ENCODE results near the gene VSIG10. TPM values are rescaled to one million over a fixed set of nuclear protein-coding genes. Genes with fewer than 3 reads are reported as not detected.
A peak's percentile ranks its signal among the peaks of the same experiment; 100 is the strongest.

The VSIG10 gene
- total RNA-seq, 1 donor from 2014 or later = 2.4 TPM

DNA sequence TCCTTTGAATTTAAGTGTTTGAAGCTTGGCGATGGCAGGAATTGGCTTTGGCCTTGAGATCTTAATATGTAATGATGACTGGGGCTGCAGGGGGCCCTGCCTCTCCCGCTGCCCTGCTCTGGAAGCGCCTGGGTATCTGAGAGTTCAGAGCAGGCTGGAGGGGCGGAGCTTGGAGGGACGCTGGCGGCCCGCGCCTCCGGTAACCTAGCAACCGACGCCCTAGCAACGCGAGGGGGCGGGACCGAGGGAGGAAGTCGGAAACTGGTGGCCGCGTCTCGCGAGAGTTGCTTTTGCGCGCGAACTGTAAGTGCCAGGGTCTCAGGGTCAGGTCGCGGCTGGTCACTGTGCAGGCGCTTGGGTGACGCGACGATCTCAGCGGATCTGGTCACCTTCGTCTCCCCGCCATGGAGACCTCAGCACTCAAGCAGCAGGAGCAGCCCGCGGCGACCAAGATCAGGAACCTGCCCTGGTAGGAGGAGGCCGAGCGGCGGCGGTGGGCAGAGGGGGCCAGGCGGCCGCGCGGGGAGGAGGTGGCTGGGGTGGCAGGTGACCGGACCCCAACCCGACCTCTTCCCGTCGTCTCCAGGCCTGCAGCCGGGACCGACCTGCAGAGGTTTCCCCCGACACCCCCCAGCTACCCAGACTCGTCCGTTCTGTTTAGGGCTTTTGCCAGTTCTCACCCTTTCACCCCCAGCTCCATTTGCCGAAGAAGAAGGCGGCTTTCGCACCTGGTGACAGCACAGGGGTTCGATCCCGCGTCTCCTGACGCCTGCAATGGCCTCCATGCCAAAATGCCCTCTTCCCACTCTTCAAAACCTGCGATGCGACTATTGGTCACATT, 87.2 kb downstream of the VSIG10 start, which contains the start of gene RFC5:
TSS of gene RFC5 (plus strand) at position 280 of the 841 bp plus-strand sequence. CDS start at position 405, 125 bp downstream.
- peaks cover 20% of the 10 kb centered on the region for H3K4me1 Mint-ChIP-seq
- peak within 1 kb of the TSS; percentile 76 for H3K27ac Mint-ChIP-seq
- no peaks in the 10 kb centered on the region for H3K27me3 Mint-ChIP-seq
- ATAC-seq (ENCODE audit: low read depth) = peak; percentile 97
- ChIA-PET CTCF (interaction anchor here (0.6 kb wide), 1 partner anchor 124 kb away, joined by 5 read pairs; no protein-coding TSS in a partner anchor), POLR2A (interaction anchor here (0.6 to 1.2 kb wide), 8 partner anchors 29 to 1074 kb away, joined by 3 to 6 read pairs (median 4); partner anchors contain the start of genes PEBP1 and WSB2)
- peak within 1 kb of the TSS; percentile 89 for H3K4me3 Mint-ChIP-seq
- peak; percentile 97 for DNase-seq
- intact Hi-C loops (cut with micrococcal nuclease) = loop anchor here (1.0 to 10.0 kb wide), 8 partner anchors 45 to 1858 kb away; partner anchors contain the start of genes CIT, HRK, PEBP1 and SUDS3
- TF ChIP-seq, protein P1, sequence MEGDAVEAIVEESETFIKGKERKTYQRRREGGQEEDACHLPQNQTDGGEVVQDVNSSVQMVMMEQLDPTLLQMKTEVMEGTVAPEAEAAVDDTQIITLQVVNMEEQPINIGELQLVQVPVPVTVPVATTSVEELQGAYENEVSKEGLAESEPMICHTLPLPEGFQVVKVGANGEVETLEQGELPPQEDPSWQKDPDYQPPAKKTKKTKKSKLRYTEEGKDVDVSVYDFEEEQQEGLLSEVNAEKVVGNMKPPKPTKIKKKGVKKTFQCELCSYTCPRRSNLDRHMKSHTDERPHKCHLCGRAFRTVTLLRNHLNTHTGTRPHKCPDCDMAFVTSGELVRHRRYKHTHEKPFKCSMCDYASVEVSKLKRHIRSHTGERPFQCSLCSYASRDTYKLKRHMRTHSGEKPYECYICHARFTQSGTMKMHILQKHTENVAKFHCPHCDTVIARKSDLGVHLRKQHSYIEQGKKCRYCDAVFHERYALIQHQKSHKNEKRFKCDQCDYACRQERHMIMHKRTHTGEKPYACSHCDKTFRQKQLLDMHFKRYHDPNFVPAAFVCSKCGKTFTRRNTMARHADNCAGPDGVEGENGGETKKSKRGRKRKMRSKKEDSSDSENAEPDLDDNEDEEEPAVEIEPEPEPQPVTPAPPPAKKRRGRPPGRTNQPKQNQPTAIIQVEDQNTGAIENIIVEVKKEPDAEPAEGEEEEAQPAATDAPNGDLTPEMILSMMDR (IDR thresholded peaks at IDR 0.05) = no peak
- peaks cover 33% of the 10 kb centered on the region for H3K36me3 Mint-ChIP-seq (ENCODE audit: low read depth)
- peaks cover 2% of the 10 kb centered on the region for H3K9me3 Mint-ChIP-seq

DNA sequence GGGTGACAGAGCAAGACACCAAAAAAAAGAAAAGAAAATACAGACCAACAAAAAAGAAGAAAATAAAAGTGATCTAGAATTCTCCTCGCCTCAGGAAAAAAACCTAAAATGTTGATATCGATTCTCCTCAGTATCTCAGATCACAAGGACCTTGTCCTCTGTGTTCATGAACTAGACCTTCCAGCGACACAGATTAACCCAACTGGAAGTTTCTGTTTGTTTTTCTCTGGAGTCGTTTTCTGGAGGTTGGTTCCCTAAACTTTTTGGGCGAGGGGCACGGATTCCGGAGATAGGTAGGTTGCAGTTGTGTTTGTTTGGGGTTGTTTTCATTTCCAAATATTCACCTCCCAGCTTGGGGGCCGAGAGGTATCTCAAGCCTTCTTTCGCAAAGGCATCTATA, 87.9 kb downstream of the VSIG10 start:
- POLR2A ChIA-PET = interaction anchor here (0.8 to 1.2 kb wide), 4 partner anchors 44 to 358 kb away, joined by 3 to 6 read pairs (median 5); partner anchors contain the start of genes PEBP1 and WSB2
- Mint-ChIP-seq H3K27ac (no peak overlapping the region), H3K27me3 (no peaks in the 10 kb centered on the region), H3K9me3 (peaks cover 2% of the 10 kb centered on the region), H3K4me1 (peaks cover 20% of the 10 kb centered on the region), H3K4me3 (peak overlapping the region; percentile 89), H3K36me3 (ENCODE audit: low read depth) (peaks cover 28% of the 10 kb centered on the region)
- DNase-seq = no peak
- no peak for ATAC-seq (ENCODE audit: low read depth)
- CTCF ChIA-PET = interaction anchor here (0.6 kb wide), 1 partner anchor 123 kb away, joined by 5 read pairs; no protein-coding TSS in a partner anchor
- intact Hi-C loops (cut with micrococcal nuclease) = loop anchor here (1.0 to 10.0 kb wide), 8 partner anchors 45 to 1859 kb away; partner anchors contain the start of genes CIT, HRK, PEBP1 and SUDS3
- TF ChIP-seq, protein P1 (IDR thresholded peaks at IDR 0.05) = no peak

DNA sequence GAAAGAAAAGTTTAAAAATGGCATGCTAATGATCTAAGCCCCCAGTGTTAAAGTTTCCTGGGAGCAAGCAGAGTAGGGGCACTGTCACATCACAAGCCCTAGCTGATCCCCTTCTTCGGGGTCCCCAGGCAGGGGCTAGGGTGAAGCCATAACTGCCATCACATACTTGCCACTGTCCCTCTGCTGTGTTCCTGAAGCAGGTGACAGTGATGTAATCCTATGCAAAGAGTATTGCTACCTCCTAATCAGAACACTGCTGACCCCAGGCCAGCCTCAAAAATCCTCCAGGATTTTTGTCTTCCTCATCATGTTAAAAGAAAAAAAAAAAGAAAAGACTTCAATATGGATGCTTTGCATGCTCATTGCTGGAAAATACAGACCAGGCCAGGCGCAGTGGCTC, 88.5 kb downstream of the VSIG10 start:
- POLR2A ChIA-PET = no interaction called here
- TF ChIP-seq, protein P1 (IDR thresholded peaks at IDR 0.05) = no peak
- Mint-ChIP-seq H3K4me1 (peaks cover 20% of the 10 kb centered on the region), H3K27ac (no peak overlapping the region), H3K27me3 (no peaks in the 10 kb centered on the region), H3K36me3 (ENCODE audit: low read depth) (peaks cover 22% of the 10 kb centered on the region), H3K9me3 (peaks cover 2% of the 10 kb centered on the region), H3K4me3 (peak overlapping the region; percentile 44)
- intact Hi-C loops (cut with micrococcal nuclease) = loop anchor here (5.0 to 10.0 kb wide), 3 partner anchors 138 to 1859 kb away; partner anchors contain the start of genes CIT and HRK
- CTCF ChIA-PET = no interaction called here
- no peak for ATAC-seq (ENCODE audit: low read depth)
- DNase-seq = no peak

Other genes starting within 250 kb of the VSIG10 start
- not detected in 2 replicates for gene KSR2, start 135.0 kb downstream of the VSIG10 start, total RNA-seq
- gene RFC5, start 87.3 kb downstream of the VSIG10 start, total RNA-seq = 17.5 and 20.1 TPM in 2 replicates
- 28.4 and 29.2 TPM in 2 replicates for gene WSB2, start 42.8 kb downstream of the VSIG10 start, total RNA-seq
- 102 and 114 TPM in 2 replicates for gene PEBP1, start 32.1 kb upstream of the VSIG10 start, total RNA-seq

All from activated B cell treated with CpG ODN at 0.5 μM for 24 hours (primary cell).